ENCODE results near the gene BRD3OS.

GRCh38 chr9:134027561-134027960 is 2.3 kb downstream of the BRD3OS start:
- no peak for TF ChIP-seq CTCF (conservative IDR thresholded peaks at IDR 0.05; ENCODE audit: low read depth, low read length)
- TF ChIP-seq EZH2 (IDR thresholded peaks at IDR 0.05; ENCODE audit: low read length, unreplicated experiment): no peak
- no peak for TF ChIP-seq EZH2phosphoT487 (IDR thresholded peaks at IDR 0.05; ENCODE audit: borderline replicate concordance, low read length)
